Stimulated activated naive CD4-positive, alpha-beta T cell treated with Interleukin-2 at 50 U/mL for 16 hours (primary cell): ENCODE measurements around the gene VEPH1.

Source experiments
- DNase-seq: peaks from one replicate; lab custom pipeline; 2025; lab: John Stamatoyannopoulos, UW

VEPH1 gene

DNA sequence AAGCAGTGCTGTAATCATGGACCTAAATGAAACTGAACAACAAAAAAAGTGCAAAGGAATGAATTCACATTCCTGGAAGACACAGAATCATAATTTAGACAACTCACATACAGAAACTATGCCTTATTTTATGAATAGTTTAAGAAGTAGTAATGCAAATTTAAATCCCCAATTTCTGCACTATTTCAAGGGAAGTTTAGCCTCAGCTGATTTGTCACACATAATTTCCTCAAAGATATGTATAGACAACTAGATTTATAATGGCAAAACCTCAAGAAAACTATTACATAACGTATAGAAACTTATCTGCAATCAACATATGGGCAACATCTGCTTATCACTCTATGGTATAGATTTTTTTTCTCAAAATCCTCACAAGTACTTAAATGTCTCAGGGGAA is 74.4 kb downstream of the VEPH1 start:
- DNase-seq = no peak

DNA sequence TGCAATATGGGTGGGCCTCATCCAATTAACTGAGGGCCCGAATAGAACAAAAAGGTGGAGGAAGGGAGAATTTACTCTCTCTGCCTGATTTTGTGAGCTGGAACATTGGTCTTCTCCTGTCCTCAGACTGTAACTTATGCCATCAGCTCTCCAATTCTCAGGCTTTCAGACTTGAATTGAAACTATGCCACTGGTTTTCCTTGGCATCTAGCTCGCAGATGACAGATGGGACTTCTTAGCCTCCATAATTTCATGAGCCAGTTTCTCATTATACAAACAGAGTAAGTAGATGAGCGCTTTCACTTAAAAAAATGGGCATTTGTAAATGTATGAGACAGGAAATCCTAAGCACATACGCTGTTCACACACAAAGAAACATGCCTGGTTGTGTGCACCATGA is 75.3 kb downstream of the VEPH1 start:
- no peak for DNase-seq

DNA sequence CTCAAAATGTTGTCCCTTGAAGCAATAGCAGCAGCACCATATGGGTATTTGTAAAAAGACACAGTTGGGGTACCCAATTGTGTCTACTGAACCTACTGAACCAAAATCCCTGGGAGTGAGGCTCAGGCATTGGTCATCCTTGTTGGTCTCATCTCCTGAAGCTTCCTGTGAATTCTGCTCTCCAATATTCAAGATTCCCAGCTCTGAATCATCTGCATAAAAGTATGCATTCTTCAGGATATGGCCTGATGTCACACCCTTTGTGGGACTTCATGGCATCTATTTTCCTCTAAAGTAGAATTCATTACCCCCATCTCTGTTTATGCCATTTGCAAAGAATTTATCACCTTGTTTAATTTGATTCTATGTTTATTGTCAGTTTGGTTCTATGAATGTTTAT is 79.9 kb downstream of the VEPH1 start:
- no peak for DNase-seq

DNA sequence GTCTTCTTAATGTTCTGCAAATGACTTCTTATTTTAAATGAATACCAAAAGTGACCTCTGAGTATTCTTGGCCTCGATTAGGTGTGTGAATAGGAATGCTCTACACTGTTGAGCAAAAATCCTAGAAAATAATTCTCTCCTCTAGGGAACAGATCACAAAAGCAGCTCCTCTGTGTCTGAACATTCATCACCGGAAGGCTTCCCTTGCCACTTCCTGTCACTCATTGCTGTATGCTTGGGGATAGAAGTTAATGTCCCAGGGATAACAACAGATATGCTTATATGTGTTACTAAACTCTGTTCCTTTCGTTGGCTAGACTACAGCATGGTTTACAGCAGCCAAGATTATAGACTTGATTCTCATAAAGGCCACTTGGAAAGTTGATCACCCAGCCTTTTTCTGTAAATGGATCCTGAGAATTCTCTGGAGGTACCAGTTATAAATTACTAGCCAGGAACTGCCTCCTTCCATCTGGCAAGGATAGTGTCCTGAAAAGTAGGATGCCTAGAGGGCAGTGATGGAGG is 82.5 kb downstream of the VEPH1 start:
- DNase-seq = no peak

DNA sequence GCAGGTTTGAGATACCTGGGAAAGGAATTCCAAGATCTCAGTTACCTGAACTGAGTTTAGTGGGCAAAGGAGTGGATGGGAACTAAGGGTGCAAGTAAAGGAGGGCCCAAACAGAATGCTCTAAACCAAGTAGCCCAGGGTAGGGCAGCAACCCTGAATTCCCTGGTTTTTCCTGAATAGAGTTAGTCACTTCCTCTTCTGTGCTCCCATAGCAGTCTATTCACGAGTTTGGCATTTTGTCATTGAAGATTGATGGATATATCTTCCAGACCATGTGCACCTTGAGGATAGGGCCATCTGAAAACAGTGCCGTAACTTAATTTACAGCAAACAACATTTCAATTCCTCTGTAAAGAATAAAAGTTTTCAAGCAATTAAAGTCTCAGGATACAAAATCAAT is 85.1 kb downstream of the VEPH1 start:
- DNase-seq = no peak

DNA sequence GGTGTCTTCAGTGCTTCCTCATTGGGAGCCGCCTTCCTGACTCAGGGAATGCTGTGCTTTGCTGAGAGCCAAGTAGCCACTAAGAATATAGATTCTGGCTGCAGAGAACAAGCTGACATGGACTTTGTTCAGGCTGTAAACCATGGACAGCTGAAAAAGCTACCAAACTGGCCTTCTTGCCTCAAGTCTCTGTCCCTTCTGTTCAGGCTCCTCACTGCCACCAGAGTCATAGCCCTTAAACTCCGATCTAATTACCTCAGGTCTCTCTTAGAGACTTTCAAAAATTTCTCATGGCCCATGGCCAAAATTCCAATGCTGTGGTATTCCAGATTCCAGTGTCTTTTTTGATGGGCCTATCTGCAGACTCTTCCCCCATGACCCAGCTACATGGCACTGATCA is 86.0 kb downstream of the VEPH1 start:
- DNase-seq = no peak

DNA sequence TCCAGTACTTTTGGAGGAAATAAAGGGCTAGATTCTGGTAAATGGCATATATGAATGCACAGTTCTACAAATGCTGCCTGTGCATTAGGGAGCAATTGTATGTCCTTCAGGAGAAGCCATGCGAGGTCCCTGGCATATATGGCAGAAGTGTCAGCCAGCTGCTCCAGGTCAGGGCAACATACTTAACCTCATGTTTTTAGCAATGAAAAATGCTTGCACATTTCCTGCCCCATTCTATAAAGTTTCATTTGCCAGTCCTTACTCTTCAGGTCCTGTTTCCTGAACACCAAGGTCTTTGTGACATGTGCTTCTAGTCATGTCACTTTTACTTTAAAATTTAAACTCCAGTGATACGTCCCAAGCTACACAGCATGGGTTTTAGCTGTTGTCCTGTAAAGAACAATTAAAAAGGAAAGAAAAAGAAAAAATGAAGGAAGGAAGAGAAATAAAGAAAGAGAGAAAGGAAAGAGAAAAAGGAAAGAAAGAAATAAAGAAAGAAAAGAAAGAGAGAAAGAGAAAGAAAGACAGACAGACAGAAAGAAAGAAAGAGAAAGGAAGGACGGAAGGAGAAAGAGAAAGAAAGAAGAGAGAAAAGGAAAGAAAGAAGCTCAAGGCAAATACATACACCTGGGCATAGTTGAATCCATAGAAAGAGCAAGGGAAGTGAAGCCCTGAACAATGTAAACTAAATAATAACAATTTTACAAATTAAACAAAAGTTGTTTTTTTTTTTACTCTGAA is 86.7 kb downstream of the VEPH1 start:
- no peak for DNase-seq

DNA sequence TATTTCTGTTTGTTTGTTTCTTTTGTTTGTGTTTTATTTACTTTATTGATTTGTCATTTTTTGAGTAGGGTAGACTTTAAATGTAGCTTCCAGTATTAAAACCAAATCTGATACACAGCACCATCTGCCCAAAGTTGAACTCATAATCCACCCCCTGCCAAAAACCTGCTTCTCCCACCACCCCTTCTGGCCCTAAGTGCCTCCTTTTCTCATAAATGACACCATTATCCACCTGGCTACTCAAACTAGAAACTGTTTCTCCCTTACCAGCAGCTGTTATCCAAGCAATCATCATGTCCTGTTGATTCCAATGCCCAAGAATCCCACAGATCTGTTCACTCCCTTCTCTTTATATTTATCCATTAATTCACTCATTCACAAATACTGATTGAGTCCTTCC is 88.4 kb downstream of the VEPH1 start:
- DNase-seq = no peak

DNA sequence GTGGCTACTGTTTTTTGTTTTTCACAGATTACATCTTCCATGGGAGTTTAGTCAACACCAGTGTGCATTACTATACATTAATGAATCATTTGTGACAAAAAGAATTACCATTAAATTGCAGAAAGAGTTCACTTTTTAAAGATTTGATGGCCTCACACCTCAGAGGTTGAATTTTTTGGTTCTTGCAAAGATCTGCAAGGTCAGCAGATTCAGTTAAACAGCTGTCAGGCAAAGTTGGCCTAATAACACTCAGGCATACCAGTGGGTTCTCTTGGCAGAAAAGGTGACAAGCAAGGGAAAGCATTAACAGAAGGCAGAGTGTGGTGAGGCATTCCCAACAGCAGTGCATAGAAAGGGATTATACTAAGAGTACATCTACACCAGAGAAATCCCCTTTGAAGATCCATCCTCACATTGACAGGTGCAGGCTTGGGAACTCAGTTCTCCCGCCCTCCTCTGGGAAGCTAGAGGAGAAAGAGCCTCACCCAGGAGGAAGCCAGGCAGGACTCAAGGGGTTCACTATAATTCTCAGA is 90.8 kb downstream of the VEPH1 start:
- no peak for DNase-seq

DNA sequence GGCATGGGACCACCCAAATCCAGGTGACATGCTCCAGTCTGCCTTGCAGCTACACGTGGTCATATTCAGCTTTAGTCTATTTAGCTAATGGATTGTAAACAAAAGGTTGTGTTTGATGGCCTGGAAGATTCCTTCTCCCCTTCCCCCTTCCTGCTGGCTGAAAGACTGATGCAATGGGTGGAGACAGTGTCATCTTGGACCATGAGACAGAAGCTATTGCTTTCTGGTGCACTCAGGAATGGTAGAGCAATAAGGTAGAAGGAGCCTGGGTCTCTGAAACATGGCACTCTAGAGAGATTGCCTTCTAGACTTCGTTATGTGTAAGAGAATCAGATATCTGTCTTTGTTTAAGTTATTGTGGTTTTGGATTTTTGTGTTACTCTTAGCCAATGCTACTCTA is 92.3 kb downstream of the VEPH1 start:
- no peak for DNase-seq

DNA sequence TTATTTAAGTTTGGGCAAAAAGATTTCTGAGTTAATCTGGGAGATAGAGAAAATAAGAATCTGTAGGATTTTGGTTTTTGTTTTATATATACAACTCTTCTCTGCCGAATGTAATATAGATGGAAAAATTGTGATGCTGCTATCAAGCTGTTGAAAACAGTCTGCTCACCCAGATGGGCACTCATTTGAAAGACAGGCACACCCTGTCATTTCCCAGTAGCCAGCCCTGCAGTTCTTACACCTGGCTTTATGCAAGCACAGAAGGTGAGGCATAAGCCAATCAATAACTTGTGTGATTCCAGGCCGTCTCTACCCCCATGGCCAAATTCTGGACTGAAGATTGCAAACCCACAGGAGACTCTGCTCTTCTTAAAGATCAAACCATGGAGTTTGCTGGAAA is 93.7 kb downstream of the VEPH1 start:
- no peak for DNase-seq

DNA sequence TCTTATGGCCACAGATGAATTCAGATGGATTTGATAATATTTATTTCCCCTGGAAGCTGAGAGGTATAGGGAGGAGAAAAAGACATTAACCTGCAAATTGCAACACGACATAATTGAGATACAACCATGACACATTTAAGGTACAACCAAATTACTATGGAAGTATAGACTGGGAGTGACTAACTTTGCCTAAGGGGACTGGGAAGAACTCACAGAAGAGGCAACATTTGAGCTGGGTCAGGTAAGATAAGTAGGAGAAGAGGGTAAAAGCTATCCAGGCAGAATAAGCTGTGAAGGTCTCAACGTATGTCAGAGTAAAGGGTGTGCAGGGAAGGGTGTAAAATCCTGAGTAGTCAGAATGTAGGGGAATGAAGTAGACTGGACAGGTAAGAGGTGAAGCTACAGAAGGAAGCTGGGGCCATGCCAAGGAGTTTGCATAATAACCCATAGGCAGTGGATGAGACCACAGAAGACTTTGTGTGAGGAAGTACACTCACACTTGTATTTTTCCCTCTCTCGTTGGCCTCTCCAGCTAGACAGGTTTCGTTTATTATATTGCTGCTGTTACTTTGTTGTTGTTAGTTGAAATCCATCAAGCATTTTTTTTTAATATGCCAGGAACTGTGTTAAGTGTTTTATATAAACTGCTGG is 94.6 kb downstream of the VEPH1 start:
- DNase-seq = no peak

DNA sequence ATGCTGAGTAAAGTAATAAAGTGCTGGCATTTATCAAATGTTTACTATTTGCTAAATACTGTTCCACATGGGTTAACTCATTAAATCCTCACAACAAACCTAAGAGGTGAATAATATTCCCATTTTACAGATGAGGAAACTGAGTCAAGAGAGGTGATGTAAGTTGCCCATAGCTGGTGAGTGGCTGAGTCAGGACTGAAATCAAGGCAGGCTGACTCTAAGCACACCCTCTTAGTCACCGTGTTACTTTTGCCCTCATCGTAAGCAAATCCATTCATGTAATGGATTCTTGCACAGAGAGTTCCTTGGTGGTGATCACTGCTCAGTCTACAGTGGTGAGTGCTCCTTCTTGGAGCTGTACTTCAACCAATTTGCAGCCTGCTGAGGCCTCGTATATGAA is 95.4 kb downstream of the VEPH1 start:
- DNase-seq = no peak

DNA sequence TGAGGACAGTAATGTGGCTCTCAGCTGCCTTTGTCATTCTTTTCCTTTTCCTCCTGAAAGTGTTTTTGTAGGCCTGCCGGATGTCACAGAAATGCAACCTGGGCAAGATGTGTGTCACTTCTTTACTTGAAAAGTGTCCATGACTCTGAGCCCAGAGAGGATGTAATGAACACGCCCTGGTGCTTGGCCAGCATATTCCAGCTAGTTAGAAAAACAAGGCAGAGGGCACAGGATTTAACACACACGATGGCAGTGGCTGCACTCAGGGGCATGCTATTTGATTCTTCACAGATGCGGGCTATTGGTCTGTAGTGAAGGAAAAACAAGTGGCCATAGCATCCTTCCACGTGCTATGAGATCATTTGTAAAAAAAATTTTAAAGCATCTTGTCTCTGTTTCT is 96.8 kb downstream of the VEPH1 start:
- DNase-seq = no peak

DNA sequence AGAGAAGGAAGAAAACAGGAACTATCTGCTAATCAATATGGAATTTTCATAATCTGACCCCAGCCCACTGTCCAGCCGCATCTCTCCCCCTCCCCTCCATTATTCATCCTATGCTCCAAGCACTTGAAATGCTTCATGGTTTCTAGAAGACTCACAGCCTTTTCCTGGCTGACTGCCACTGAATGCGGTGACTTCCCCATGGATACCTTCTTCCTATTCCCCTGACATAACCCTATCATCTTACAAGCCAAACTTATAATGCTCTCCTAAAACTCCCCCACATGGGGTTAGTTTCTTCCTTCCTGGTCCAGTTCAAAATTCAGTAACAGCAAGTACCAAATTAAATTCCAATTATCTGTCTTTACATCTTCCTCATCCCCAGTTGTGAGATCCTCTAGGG is 97.8 kb downstream of the VEPH1 start:
- no peak for DNase-seq

DNA sequence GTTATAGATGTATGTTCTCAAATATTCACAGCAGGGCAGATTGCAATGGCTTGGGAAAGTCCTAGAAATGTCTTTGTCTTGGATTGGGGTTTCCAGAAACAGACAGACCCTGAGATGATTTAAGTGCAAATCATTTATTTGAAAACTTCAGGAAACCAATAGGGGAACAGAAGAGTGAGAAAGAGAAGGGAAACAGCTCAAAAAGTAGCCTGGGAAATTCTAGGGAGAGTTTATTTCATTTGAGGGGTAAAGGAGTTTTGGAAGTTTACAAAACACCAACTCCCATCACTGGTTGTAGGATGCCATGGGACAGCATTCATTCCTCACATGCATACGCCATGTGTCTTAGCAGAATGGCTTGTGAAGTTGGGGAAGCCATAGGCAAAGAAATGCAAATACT is 98.8 kb downstream of the VEPH1 start:
- DNase-seq = no peak

DNA sequence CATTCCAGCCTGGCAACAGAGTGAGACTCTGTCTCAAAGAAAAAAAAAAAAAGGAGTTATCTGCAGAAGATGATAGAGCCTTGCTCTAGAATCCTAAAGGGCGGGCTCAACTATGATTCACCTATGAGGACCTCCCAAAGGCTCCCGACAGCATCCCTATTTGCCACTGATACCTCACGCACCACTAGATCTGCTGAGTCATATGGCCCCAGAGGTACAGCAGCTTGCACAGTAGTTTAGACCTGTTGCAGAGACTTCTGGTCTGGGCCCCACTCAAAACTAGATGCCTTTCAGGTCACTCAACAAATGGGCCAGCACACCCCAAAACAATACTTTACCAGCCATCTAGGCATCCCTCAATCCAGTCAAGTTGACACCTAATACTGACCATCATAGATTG is 104.6 kb downstream of the VEPH1 start:
- no peak for DNase-seq

DNA sequence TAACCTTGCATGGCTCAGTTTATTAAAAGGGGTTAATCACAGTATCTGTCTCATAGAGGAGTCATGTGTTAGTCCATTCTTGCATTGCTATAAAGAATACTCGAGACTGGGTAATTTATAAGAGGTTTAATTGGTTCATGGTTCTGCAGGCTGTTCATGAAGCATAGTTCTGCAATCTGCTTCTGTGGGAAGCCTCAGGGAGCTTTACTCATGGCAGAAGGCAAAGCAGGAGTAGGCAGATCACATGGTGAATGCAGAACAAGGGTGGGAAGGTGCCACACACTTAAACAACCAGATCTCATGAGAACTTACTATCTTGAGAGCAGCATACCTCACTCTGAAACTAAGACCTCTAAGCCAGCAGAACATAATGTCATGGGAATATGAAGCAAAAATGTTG is 108.8 kb downstream of the VEPH1 start:
- no peak for DNase-seq

DNA sequence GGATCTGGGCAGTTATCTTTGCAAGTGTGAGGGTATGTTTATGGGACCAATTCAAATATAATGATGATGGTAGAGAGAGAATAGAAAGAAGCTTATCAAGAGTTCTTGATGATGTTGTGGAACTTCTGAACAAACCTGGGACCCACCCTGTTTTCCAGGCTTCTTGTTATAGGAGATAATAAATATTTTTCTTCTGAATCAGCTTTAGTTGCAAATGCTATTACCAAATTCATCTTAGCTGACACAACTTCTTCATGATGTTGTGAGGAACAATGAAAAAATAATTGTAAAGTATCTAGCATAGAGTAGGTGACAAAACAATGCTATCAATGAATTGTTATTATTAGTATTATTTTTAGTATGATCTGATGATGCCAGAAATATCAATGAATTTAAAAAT is 110.1 kb downstream of the VEPH1 start:
- no peak for DNase-seq

DNA sequence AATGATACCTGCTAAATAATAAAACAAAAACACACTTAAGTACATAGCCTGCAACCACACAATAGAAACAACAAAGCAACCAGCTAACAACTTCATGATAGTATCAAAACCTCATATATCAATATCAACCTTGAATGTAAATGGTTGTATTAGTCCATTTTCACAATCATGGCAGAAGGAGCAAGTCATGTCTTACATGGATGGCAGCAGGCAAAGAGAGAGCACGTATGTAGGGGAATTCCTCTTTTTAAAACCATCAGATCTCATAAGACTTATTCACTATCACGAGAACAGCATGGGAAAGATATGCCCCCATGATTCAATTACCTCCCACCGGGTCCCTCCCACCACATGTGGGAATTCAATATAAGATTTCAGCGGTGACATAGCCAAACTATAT is 111.1 kb downstream of the VEPH1 start:
- DNase-seq = no peak

DNA sequence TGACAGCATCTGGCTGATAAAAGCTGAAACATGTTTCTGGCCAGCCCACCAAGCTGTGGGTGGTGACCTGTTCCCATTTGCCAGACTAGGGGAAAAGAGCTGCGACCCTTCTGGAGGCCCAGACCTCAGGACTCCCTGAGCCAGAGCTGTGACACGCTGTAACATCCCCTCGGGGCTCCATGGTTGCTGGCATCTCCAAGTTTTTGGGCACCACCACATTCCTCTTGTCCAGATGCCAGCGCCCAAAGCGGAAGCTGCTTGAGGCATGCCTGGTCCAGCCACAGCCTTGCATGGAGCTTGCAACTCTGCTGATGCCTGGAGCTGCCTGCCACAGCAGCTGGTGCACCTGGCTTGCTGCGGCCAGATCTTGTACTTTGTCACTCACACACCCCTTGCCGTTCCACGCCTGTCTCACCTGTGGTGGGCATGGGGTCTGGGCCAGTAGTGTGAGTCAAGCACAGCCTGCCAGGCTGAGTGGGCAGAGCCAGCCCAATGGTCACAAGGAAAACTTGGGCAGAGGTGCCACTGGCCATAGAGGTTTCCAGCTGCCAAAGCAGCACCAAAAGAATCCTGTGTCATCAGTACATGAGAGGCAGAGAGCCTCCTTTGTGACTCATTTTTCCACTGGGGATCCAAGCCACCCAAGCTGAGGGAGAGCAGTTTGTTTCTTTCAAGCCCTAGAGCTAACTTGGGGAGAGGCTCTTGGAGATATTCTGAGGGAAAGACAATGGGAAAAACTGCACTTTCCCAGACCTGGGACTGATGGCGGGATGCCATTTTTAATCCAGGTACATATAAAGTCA is 112.3 kb downstream of the VEPH1 start:
- DNase-seq = no peak

DNA sequence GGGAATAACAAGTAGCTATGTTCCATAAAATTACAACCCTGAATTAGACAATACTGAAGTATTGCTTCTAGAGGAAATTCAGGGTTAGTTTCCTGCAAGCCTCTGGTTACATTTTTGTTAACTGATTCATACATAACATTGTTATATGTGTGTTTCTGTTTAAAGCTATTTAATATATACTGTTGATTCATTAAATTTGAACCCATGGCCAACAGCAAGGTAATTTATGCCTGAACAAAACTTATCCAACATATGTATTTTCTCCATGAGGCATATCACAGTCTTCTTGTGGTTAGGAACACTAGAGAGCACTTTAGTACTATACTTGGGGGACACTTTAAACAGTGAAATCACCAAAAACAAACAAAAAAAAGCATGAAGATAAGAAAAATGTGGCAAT is 114.2 kb downstream of the VEPH1 start:
- DNase-seq = no peak
